Suppressor macrophage (primary cell): ENCODE data around the gene IER5.

ENCODE experiments used
- DNase-seq, 4 experiments: peaks; one replicate each; pipeline ENCODE4 v3.0.0-alpha.2; 2020 to 2022

IER5 gene

GRCh38 chr1:181077576-181078242 lies 10.8 kb upstream of the IER5 start:
- DNase-seq = no peak

DNA sequence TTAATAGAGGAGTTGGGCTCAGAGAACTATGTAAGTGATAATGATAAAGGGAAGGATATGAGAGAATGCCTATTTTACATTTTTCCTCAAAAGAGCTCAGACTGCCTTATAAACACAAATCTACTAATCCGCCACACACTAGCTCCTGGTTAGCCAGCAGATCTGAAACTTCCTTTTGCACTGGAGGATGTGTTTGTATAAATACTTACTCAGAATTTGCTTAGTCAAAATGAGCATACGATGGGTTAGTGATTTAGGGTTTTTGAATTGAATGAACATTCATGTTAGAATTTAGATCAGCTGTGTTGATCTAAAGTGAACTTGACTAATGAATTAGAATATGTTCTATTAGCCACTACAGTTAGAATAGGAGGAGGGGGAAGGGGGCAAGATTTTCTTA lies 9.1 kb upstream of the IER5 start:
- DNase-seq = no peak

- DNase-seq = no peak
These were observed 8.6 kb upstream of the IER5 start for GRCh38 chr1:181079920-181080319.

- DNase-seq = peak in 2 of 4 experiments; percentile 44 to 52
These were observed 7.9 kb upstream of the IER5 start for GRCh38 chr1:181080556-181080955.

- no peak for DNase-seq
These were observed 7.1 kb upstream of the IER5 start for GRCh38 chr1:181081395-181081794.

GRCh38 chr1:181083842-181084605 lies 4.5 kb upstream of the IER5 start:
- peak; percentile 81 to 91 (median 88) for DNase-seq

DNA sequence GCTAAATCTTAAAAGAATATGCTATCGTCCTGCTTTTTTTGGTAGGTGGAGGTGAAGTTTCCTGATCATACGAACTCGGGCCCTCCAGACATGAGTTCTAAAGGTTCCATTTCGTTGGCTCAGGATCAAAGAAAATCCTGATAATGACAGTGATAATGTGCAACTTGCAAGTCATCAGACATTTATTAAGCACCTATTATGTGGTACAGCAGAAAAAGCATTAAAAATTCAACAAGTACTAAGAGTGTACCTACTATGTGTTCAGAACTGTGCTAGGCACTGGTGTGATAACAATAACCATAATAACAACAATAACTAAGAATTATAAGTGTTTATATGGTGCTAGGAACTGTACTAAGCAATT lies 3.9 kb upstream of the IER5 start:
- DNase-seq = no peak

- DNase-seq = no peak
These were observed 2.4 kb upstream of the IER5 start for GRCh38 chr1:181086091-181086490.

DNA sequence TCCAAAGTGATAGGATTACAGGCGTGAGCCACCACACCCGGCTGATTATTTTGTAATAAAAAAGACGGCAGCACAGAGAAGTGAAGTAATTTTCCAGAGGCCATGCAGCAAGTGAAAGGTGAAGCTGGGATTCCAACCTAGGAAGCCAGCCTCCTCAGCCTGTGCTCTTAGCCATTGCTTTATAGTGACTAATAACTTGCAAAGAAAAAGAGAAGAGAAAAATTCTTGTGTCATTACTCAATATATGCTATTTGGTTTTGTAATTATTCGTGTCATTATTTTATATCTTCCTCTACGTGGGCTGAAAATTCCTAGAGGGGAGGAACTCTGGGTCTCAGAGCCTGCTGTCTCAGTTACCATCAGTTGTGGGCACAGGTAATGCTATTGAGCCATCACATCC lies 1.6 kb upstream of the IER5 start:
- peak; percentile 70 to 89 (median 78) for DNase-seq

- peak; percentile 77 to 87 (median 79) for DNase-seq
These were observed 1.0 kb upstream of the IER5 start for GRCh38 chr1:181087400-181087901.

DNA sequence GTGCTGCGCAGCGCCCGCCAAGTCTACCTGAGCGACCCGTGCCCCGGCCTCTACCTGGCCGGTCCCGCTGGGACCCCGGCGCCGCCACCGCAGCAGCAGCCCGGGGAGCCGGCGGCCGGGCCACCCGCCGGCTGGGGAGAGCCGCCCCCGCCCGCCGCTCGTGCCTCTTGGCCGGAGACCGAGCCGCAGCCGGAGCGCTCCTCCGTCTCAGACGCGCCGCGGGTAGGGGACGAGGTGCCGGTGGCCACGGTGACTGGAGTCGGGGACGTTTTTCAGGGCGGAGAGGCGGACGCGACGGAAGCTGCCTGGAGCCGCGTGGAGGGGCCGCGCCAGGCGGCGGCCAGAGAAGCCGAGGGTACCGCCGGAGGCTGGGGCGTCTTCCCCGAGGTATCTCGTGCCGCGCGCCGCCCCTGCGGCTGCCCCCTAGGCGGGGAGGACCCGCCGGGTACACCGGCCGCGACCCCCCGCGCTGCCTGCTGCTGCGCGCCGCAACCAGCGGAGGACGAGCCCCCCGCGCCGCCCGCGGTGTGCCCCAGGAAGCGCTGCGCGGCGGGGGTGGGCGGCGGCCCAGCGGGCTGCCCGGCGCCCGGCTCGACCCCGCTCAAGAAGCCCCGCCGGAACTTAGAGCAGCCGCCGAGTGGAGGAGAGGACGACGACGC lies 646 bp downstream of the IER5 start:
- DNase-seq = peak in 3 of 4 experiments; percentile 37 to 71 (median 55)

GRCh38 chr1:181089676-181090544 lies 1.4 kb downstream of the IER5 start:
- DNase-seq = peak; percentile 72 to 87 (median 84)

DNA sequence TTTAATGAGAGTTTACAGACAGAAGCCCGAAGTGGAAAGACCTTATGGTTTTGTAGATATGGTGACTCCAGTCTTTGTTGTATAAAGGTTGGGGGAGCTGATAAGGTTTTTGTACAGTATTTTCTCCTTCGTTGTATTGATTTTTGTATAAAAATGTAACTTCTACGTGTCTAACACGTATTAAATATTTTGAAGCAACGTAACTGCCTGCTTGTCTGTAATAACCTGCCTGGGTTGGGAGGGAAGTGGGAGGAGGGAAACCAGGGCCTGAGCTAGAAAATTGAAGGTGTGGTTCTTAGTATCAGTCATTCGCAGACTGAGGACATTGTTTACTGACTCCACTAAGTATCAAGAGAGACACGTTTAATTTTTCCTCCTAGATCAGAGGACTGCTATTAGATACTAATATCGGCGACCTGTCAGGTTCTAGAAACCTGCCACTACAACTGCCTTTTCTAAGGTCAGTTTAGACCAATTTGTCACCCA lies 2.2 kb downstream of the IER5 start:
- peak in 3 of 4 experiments; percentile 22 to 33 (median 26) for DNase-seq

DNA sequence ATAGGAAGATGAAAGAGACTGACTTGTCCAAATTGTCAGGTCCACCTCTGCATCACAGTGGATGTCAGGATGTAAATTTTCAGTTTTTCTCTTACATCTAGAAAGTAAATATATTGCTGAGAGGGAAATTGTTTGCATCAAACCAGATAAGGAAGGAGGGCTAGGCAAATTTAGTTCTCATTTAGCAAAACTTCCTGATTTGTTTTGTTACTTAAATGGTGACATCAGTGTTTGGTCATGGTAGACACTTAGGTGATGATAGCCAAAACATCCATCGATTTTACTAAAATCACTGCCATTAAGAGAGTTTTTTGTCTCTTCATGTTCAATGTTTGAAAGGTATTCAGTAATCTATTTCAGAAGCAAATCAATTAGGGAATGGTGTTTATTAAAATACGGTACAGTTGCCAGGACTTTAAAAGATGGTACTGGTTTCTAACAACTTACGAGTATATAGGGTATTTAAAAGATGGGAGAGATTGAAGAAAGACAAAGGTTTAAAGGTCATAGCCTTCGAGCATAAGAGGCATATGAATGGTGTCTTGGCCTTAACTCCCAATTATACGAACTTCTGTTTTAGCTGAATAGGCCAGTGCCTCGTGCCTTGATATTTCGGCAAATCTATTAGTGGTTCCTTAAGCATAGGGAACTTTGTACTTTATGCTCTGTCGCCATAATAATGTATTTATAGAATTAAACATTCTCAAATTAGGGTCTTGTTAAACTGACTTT lies 3.0 kb downstream of the IER5 start:
- peak in 2 of 4 experiments; percentile 40 to 55 for DNase-seq

DNA sequence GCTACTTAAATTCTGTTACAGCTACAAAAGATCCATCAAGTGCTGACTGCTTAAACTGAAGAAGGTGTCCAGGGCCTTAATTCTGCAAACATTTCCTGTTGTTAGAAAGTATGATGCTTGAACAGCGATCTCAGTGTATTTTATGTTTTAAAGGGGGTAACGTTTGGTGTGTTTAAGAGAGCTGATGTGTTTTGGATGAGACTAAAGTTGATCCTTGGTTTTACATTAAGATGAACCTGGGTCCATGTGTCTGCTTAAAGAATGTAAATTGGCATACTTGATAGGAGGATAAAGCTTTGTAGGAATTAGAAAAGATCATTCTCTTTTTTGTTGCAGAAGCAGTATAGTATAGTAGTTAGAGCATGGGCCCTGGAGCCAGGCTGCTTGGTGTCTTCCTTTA lies 3.6 kb downstream of the IER5 start:
- no peak for DNase-seq

- DNase-seq = no peak
These were observed 4.5 kb downstream of the IER5 start for GRCh38 chr1:181092883-181093458.

- DNase-seq = no peak
These were observed 6.1 kb downstream of the IER5 start for GRCh38 chr1:181094416-181095212.

GRCh38 chr1:181095260-181095659 lies 6.8 kb downstream of the IER5 start:
- DNase-seq = no peak

DNA sequence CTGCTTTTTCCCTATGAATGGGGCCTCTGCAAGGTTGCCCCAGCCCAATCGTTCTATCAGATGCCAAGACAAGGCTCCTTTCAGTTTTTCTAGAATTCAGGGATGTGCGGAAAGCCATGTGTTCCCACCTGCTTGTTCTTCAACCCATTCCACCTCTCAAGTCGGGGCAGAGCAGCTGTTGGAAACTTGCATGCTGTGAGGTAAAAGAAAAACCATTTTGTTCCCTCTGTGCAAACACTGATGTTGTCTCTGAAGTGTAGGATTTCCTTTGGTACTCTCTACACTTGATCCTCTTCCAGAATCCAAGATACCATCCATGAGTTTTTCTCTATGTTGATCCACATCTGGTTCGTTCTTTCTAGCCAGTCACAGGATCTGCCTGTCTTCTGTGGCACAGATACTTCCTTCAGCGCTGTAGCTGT lies 7.3 kb downstream of the IER5 start:
- no peak for DNase-seq

DNA sequence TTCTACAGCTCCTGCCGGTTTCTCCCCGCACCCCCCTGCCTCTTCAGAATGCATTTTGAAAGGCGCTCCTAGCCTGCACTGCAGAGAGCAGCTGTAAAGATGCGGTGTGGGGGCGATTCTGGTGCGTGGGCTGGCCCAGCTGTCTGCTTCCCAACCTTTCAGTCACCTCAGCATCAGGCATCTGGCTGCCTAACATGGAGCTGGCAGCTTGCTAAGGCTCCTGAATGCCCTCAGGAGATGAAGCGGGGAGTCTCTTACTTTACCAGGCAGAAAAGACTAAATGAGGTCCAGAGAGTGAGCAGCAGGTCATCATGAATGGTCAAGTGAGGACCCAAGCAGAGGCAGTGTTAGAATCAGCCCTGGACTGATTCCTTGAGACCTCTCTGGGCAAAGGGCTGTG lies 8.7 kb downstream of the IER5 start:
- DNase-seq = no peak
